H1 (cell line): Measurements from ENCODE around the gene EPHA6. TPM values are rescaled to one million over a fixed set of nuclear protein-coding genes. Genes with fewer than 3 reads are reported as not detected.

Experiments used
- CTCF ChIA-PET: fragments of 300-600 bp; sonication (Branson Sonifier 250); formaldehyde crosslinking; loops from one replicate; lab custom pipeline; 2021; ENCODE audit not compliant: partially characterized antibody; lab: Charles Lee
- POLR2A ChIA-PET: fragments of 300-600 bp; sonication (Branson Sonifier 250); formaldehyde crosslinking; loops from one replicate; lab custom pipeline; 2021; ENCODE audit warnings: inconsistent platforms; ENCODE audit not compliant: partially characterized antibody; lab: Charles Lee
- DNase-seq, 2 experiments: peaks; one replicate each; pipeline versions ENCODE4 v3.0.0 to v3.0.0-alpha.2; 2010 to 2022; ENCODE audit warnings: low spot score in 2 of 2, low read depth in 1 of 2, mixed read lengths in 1 of 2
- FAIRE-seq: peaks from 2 replicates; lab custom pipeline; 2011; peaks lifted over from hg19 to GRCh38; lab: Jason Lieb, UNC
- H2AFZ ChIP-seq: 2 replicates; pipeline ENCODE4 v1.8.1; 2012; ENCODE audit warnings: low read length, inconsistent platforms
- H2AK5ac ChIP-seq: 2 replicates; pipeline ENCODE4 v1.6.1; 2013; ENCODE audit warnings: low read depth, low read length
- H2BK120ac ChIP-seq: replicated peaks from 2 replicates; pipeline ENCODE3; 2013; ENCODE audit warnings: low read depth, low read length, inconsistent platforms
- H2BK12ac ChIP-seq: 2 replicates; pipeline ENCODE4 v1.6.1; 2013; ENCODE audit warnings: low read depth, low read length
- H2BK15ac ChIP-seq: 2 replicates; pipeline ENCODE4 v1.6.1; 2013; ENCODE audit warnings: low read length
- H2BK20ac ChIP-seq: 2 replicates; pipeline ENCODE4 v1.6.1; 2013; ENCODE audit warnings: low read length
- H2BK5ac ChIP-seq: 2 replicates; pipeline ENCODE4 v1.6.1; 2013; ENCODE audit warnings: low read depth, low read length
- H3K14ac ChIP-seq: 2 replicates; pipeline ENCODE4 v1.6.1; 2013; ENCODE audit warnings: inconsistent platforms; ENCODE audit not compliant: insufficient read length
- H3K18ac ChIP-seq: 2 replicates; pipeline ENCODE4 v1.6.1; 2013; ENCODE audit warnings: low read length; ENCODE audit errors: extremely low read depth
- H3K23ac ChIP-seq: 2 replicates; pipeline ENCODE4 v1.6.1; 2013; ENCODE audit warnings: inconsistent platforms; ENCODE audit not compliant: insufficient read length
- H3K23me2 ChIP-seq: 2 replicates; pipeline ENCODE4 v1.6.1; 2013; ENCODE audit warnings: low read depth, low read length
- H3K27ac ChIP-seq: 2 replicates; pipeline ENCODE4 v1.6.1; 2011; ENCODE audit warnings: low read depth, low read length, inconsistent platforms
- H3K27me3 ChIP-seq, 4 experiments: replicated peaks in 1 of 4; 1 replicate in 1 of 4; 2 replicates in 3 of 4; pipeline versions ENCODE4 v1.6.1 to v1.8.1; 2011 to 2013; ENCODE audit warnings: low read length in 3 of 4, mild to moderate bottlenecking in 3 of 4, inconsistent platforms in 2 of 4, mixed read lengths in 2 of 4, moderate library complexity in 1 of 4; ENCODE audit not compliant: control insufficient read depth in 3 of 4, insufficient read depth in 3 of 4; ENCODE audit errors: extremely low read depth in 1 of 4
- H3K36me3 ChIP-seq, 4 experiments: 2 replicates each; pipeline versions ENCODE4 v1.6.1 to v1.8.1; 2011 to 2013; ENCODE audit warnings: mild to moderate bottlenecking in 4 of 4, low read length in 3 of 4, moderate library complexity in 2 of 4, control low read depth in 1 of 4, inconsistent platforms in 1 of 4; ENCODE audit not compliant: insufficient read depth in 4 of 4, control insufficient read depth in 2 of 4
- H3K4ac ChIP-seq: replicated peaks from 2 replicates; pipeline ENCODE3; 2013; ENCODE audit warnings: low read length, low read depth, mixed read lengths, inconsistent platforms; ENCODE audit not compliant: insufficient read length
- H3K4me1 ChIP-seq, 4 experiments: replicated peaks in 1 of 4; 1 replicate in 1 of 4; 2 replicates in 3 of 4; pipeline versions ENCODE4 v1.6.1 to v1.8.1; 2011 to 2013; ENCODE audit warnings: low read length in 3 of 4, inconsistent platforms in 2 of 4, mixed read lengths in 1 of 4; ENCODE audit not compliant: insufficient read depth in 4 of 4, control insufficient read depth in 3 of 4
- H3K4me2 ChIP-seq, 2 experiments: 2 replicates each; pipeline versions ENCODE4 v1.6.1 to v1.8.1; 2011 to 2013; ENCODE audit warnings: low read depth in 2 of 2, low read length in 2 of 2, control low read depth in 1 of 2, inconsistent platforms in 1 of 2, mild to moderate bottlenecking in 1 of 2; ENCODE audit not compliant: insufficient read depth in 1 of 2
- H3K4me3 ChIP-seq, 4 experiments: fragments of 200-600, 300-600 bp in 1 of 4; sonication (generic), shearing (Covaris generic), sonication (Bioruptor Twin) in 1 of 4; 2 replicates each; pipeline versions ENCODE4 v1.5.1 to v1.8.1; 2011 to 2016; ENCODE audit warnings: low read length in 4 of 4, low read depth in 3 of 4, control low read depth in 2 of 4, inconsistent platforms in 2 of 4, mild to moderate bottlenecking in 2 of 4, mixed read lengths in 1 of 4, moderate library complexity in 1 of 4; ENCODE audit not compliant: insufficient read depth in 2 of 4; ENCODE audit errors: extremely low read depth in 1 of 4
- H3K56ac ChIP-seq: replicated peaks from 2 replicates; pipeline ENCODE3; 2013; ENCODE audit warnings: low read depth, mild to moderate bottlenecking, mixed read lengths, low read length, inconsistent platforms; ENCODE audit not compliant: insufficient read length
- H3K79me1 ChIP-seq: 2 replicates; pipeline ENCODE4 v1.6.1; 2013; ENCODE audit warnings: low read depth, low read length, control low read depth
- H3K79me2 ChIP-seq, 2 experiments: 2 replicates each; pipeline versions ENCODE4 v1.6.1 to v1.8.1; 2012 to 2013; ENCODE audit warnings: low read length in 2 of 2, mild to moderate bottlenecking in 2 of 2, inconsistent platforms in 1 of 2; ENCODE audit not compliant: insufficient read depth in 2 of 2, control insufficient read depth in 1 of 2
- H3K9ac ChIP-seq, 4 experiments: replicated peaks in 1 of 4; 1 replicate in 1 of 4; 2 replicates in 3 of 4; pipeline versions ENCODE4 v1.6.1 to v1.8.1; 2011 to 2013; ENCODE audit warnings: low read depth in 3 of 4, low read length in 3 of 4, control low read depth in 2 of 4, mild to moderate bottlenecking in 2 of 4, moderate library complexity in 2 of 4, inconsistent platforms in 1 of 4; ENCODE audit errors: extremely low read depth in 1 of 4
- H3K9me3 ChIP-seq, 2 experiments: 2 replicates each; pipeline versions ENCODE4 v1.6.1 to v1.8.1; 2012 to 2013; ENCODE audit warnings: mild to moderate bottlenecking in 2 of 2, moderate library complexity in 2 of 2, control low read depth in 1 of 2, inconsistent platforms in 1 of 2, low read depth in 1 of 2, low read length in 1 of 2, mixed read lengths in 1 of 2; ENCODE audit not compliant: insufficient read depth in 2 of 2
- H4K20me1 ChIP-seq, 2 experiments: replicated peaks in 1 of 2; 2 replicates each; pipeline versions ENCODE3 to v1.8.1; 2011 to 2013; ENCODE audit warnings: inconsistent platforms in 2 of 2, low read length in 2 of 2, mild to moderate bottlenecking in 1 of 2; ENCODE audit not compliant: insufficient read depth in 2 of 2, control insufficient read depth in 1 of 2
- H4K5ac ChIP-seq: 2 replicates; pipeline ENCODE4 v1.6.1; 2013; ENCODE audit warnings: low read length, low read depth, mixed read lengths, inconsistent platforms; ENCODE audit not compliant: insufficient read length
- H4K8ac ChIP-seq: 2 replicates; pipeline ENCODE4 v1.8.0; 2013; ENCODE audit warnings: mild to moderate bottlenecking, moderate library complexity, low read length, inconsistent platforms; ENCODE audit not compliant: insufficient read depth; ENCODE audit errors: extremely low read depth
- H4K91ac ChIP-seq: replicated peaks from 2 replicates; pipeline ENCODE3; 2013; ENCODE audit warnings: low read length, mixed read lengths, inconsistent platforms; ENCODE audit not compliant: insufficient read length
- ATF2 ChIP-seq: IDR thresholded peaks from 2 replicates; pipeline ENCODE4 v1.6.1; 2012; ENCODE audit warnings: low read length, inconsistent platforms
- BRCA1 ChIP-seq: IDR thresholded peaks from 2 replicates; pipeline ENCODE4 v1.6.1; 2012; ENCODE audit warnings: low read depth, low read length, improper control_type of control experiment
- CHD2 ChIP-seq: IDR thresholded peaks from 2 replicates; pipeline ENCODE4 v1.6.1; 2012; ENCODE audit warnings: low read length, improper control_type of control experiment
- GTF2F1 ChIP-seq: IDR thresholded peaks from 2 replicates; pipeline ENCODE4 v1.6.1; 2012; ENCODE audit warnings: low read depth, low read length, improper control_type of control experiment, borderline replicate concordance
- HDAC6 ChIP-seq: IDR thresholded peaks from one replicate; pipeline ENCODE4 v1.7.1; 2012; ENCODE audit warnings: low read depth, mild to moderate bottlenecking, inconsistent platforms, low read length, moderate library complexity
- JUND ChIP-seq: IDR thresholded peaks from 2 replicates; pipeline ENCODE4 v1.6.1; 2011; ENCODE audit warnings: mild to moderate bottlenecking, improper control_type of control experiment, low read length
- KDM1A ChIP-seq: fragments of 200-600, 300-600 bp; sonication (generic); IDR thresholded peaks from 2 replicates; pipeline ENCODE4 v1.7.1; 2016; ENCODE audit warnings: mild to moderate bottlenecking, low read length, borderline replicate concordance
- MAX ChIP-seq: IDR thresholded peaks from 2 replicates; pipeline ENCODE4 v1.6.1; 2012; ENCODE audit warnings: inconsistent platforms
- NRF1 ChIP-seq: IDR thresholded peaks from 2 replicates; pipeline ENCODE4 v1.6.1; 2011; ENCODE audit warnings: mild to moderate bottlenecking, low read depth, low read length, improper control_type of control experiment
- POLR2A ChIP-seq, 2 experiments: IDR thresholded peaks; 1 replicate in 1 of 2; 2 replicates in 1 of 2; pipeline ENCODE4 v1.6.1; 2011; ENCODE audit warnings: low read depth in 2 of 2, low read length in 2 of 2, mild to moderate bottlenecking in 2 of 2; ENCODE audit errors: control extremely low read depth in 1 of 2
- RFX5 ChIP-seq: IDR thresholded peaks from 2 replicates; pipeline ENCODE4 v1.6.1; 2011; ENCODE audit warnings: low read depth, low read length, improper control_type of control experiment, borderline replicate concordance
- RXRA ChIP-seq: IDR thresholded peaks from 2 replicates; pipeline ENCODE4 v1.6.1; 2011; ENCODE audit warnings: low read depth, mild to moderate bottlenecking, low read length, moderate library complexity; ENCODE audit not compliant: insufficient read depth
- SIX5 ChIP-seq: IDR thresholded peaks from 2 replicates; pipeline ENCODE4 v1.6.1; 2011; ENCODE audit warnings: mild to moderate bottlenecking, low read depth, low read length
- SP2 ChIP-seq: IDR thresholded peaks from 2 replicates; pipeline ENCODE4 v1.6.1; 2012; ENCODE audit warnings: mild to moderate bottlenecking, low read length, inconsistent platforms
- WGBS, 2 experiments: shearing (Covaris generic) in 1 of 2; methylation state at CpG; one replicate each; pipeline versions ENCODE4 v1.1.6 to v1.1.7; 2013 to 2015; ENCODE audit warnings: low lambda C conversion rate in 2 of 2, mixed read lengths in 2 of 2, inconsistent platforms in 1 of 2, low coverage in 1 of 2, missing lambda C conversion rate in 1 of 2; ENCODE audit not compliant: insufficient replicate concordance in 2 of 2, insufficient coverage in 1 of 2, insufficient read length in 1 of 2; ENCODE audit errors: extremely low coverage in 1 of 2, missing lambda C conversion rate in 1 of 2; 5-methylcytosine and 5-hydroxymethylcytosine counted together
- polyA plus RNA-seq, 7 experiments: library from polyadenylated mRNA; depleted of rRNA in 3 of 7; stranded (reverse) in 5 of 7; unstranded in 2 of 7; fragments of >200 nt in 5 of 7; fragments of 200-250 nt in 2 of 7; gene quantifications; 1 replicate in 5 of 7; 2 replicates in 1 of 7; 4 replicates in 1 of 7; pipeline versions ENCODE4 v1.2.1 to v1.2.3, GENCODE V29; 2011 to 2013; ENCODE audit warnings: missing spikeins in 2 of 7, mixed read lengths in 2 of 7
- total RNA-seq: library from RNA; stranded (reverse); fragmentation: NEBNext Ultra II Directional; extraction: Animal tissue kit (Norgen Biotek cat#: 25700); gene quantifications from 2 replicates; pipeline ENCODE4 v1.2.1, GENCODE V29; 2021

EPHA6 gene
- total and polyA plus RNA-seq, 2 of the 8 experiments (the other 6 are each of a cell fraction or from before 2014, with no cell fraction given), result 0.83 to 3.2 TPM

- no peak overlapping the region for H2BK12ac ChIP-seq
- CTCF ChIA-PET, result interaction anchor here (0.7 to 1.1 kb wide), 2 partner anchors 45 kb away, joined by 3 to 4 read pairs; no protein-coding TSS in a partner anchor
- no peak overlapping the region for H3K14ac ChIP-seq
- H2AK5ac ChIP-seq, result no peak overlapping the region
- no peaks in the 10 kb centered on the region for H3K27me3 ChIP-seq
- H2BK15ac ChIP-seq, result no peak overlapping the region
- no peak overlapping the region for H3K4ac ChIP-seq
- no peaks in the 10 kb centered on the region for H3K79me1 ChIP-seq
- H3K18ac ChIP-seq, result no peak overlapping the region
- H3K4me1 ChIP-seq, result peaks cover 0 to 4% (median 1%) of the 10 kb centered on the region in 4 experiments; a peak in 2 of 7 replicates
- no peaks in the 10 kb centered on the region for H3K23me2 ChIP-seq
- TF ChIP-seq HDAC6, result no peak
- TF ChIP-seq SIX5, result no peak
- no peak for TF ChIP-seq MAX
- TF ChIP-seq GTF2F1, result no peak
- TF ChIP-seq ATF2, result no peak
- no peak for TF ChIP-seq SP2
- no peak for TF ChIP-seq RFX5
- no peak for TF ChIP-seq KDM1A
- TF ChIP-seq JUND, result no peak
- TF ChIP-seq POLR2A (IDR thresholded peaks at IDR 0.05; ENCODE audit: control extremely low read depth in 1 of 2, low read depth in 2 of 2, low read length in 2 of 2), result no peak
- no peak for TF ChIP-seq RXRA
- TF ChIP-seq CHD2, result no peak
- TF ChIP-seq BRCA1, result no peak
- no peak for TF ChIP-seq NRF1
- TF ChIP-seq, all 59 proteins: peak for 0
- no peak overlapping the region for H3K56ac ChIP-seq
- 84% methylated on average over 1 of the region's 1 CpG; no CpG with 5 or more reads in 1 of the 2 experiments for WGBS, 2 experiments
- H3K9me3 ChIP-seq, result no peaks in the 10 kb centered on the region
- no peak overlapping the region for H3K9ac ChIP-seq
- no peaks in the 10 kb centered on the region for H4K20me1 ChIP-seq
- DNase-seq, result no peak
- no peak overlapping the region for H4K5ac ChIP-seq
- H3K4me3 ChIP-seq, result no peak overlapping the region
- H4K8ac ChIP-seq, result no peak overlapping the region
- no peak overlapping the region for H3K4me2 ChIP-seq
- no peak overlapping the region for H3K23ac ChIP-seq
- no peaks in the 10 kb centered on the region for H3K36me3 ChIP-seq
- POLR2A ChIA-PET, result no interaction called here
- no peak for FAIRE-seq
- H3K79me2 ChIP-seq, result no peaks in the 10 kb centered on the region
- H2BK5ac ChIP-seq, result no peak overlapping the region
- no peak overlapping the region for H4K91ac ChIP-seq
- no peak overlapping the region for H2BK120ac ChIP-seq
- H3K27ac ChIP-seq, result no peak overlapping the region
- no peak overlapping the region for H2AFZ ChIP-seq
- H2BK20ac ChIP-seq, result no peak overlapping the region
Measured at GRCh38 chr3:97691354-97691753, 877.0 kb downstream of the EPHA6 start.
